Measurements from ENCODE around the gene ZFP37. TPM values are rescaled to one million over a fixed set of nuclear protein-coding genes. Genes with fewer than 3 reads are reported as not detected.
A peak's percentile ranks its signal among the peaks of the same experiment; 100 is the strongest.
"Not testable (repeated sequence)": the region's sequence is repeated elsewhere in the genome, so short reads cannot be mapped to it uniquely, and the experiment has no call there.

The ZFP37 gene
- 10 to 100 TPM in 4 of 8 experiments, 1 to 10 TPM in 4; 1.1 to 15.2 (median 7.7) TPM for total RNA-seq

- 2 to 60% (median 15%) methylated on average over 4 to 53 of the region's 62 CpGs for WGBS, 10 experiments
- peak within 1 kb of the TSS; percentile 73 to 90 for H3K27ac ChIP-seq
- peak within 1 kb of the TSS; percentile 60 to 96 (median 79) for H3K4me3 ChIP-seq
- peak; percentile 96 to 98 (median 98) for ATAC-seq (replicated peaks in 6 of 8)
- peaks cover 2 to 4% of the 10 kb centered on the region in 2 donors for H3K4me1 ChIP-seq (replicated peaks in 1 of 2)
- in situ Hi-C loops (cut with MboI; ENCODE audit: low pct_unique_long_range_greater_than_20kb in 2 of 9, low sequenced_read_pairs in 9 of 9, unreplicated experiment in 9 of 9) = no loop called here
These were observed at the start of gene ZFP37 for GRCh38 chr9:113056191-113057106. ZFP37 (minus strand) TSS chr9:113056724; CDS start chr9:113056688, 36 bp downstream.

GRCh38 chr9:113105345-113105744 is 48.8 kb upstream of the ZFP37 start:
- H3K27ac ChIP-seq; H3K4me3 ChIP-seq; in situ Hi-C loops (cut with MboI; ENCODE audit: low pct_unique_long_range_greater_than_20kb in 2 of 9, low sequenced_read_pairs in 9 of 9, unreplicated experiment in 9 of 9); H3K4me1 ChIP-seq (replicated peaks in 1 of 2); ATAC-seq (replicated peaks in 6 of 8): not testable (repeated sequence)
- WGBS, 10 experiments = no CpG with 5 or more reads among the region's 6 CpGs

- in situ Hi-C loops (cut with MboI; ENCODE audit: low pct_unique_long_range_greater_than_20kb in 2 of 9, low sequenced_read_pairs in 9 of 9, unreplicated experiment in 9 of 9) = no loop called here
- Histone ChIP-seq H3K27ac (no peak overlapping the region), H3K4me1 (replicated peaks in 1 of 2) (no peaks in the 10 kb centered on the region), H3K4me3 (no peak overlapping the region)
- WGBS, 10 experiments = 0 to 50% (median 41%) methylated on average over 1 to 2 of the region's 2 CpGs; no CpG with 5 or more reads in 3 of the 10 experiments
- peak in 3 of 8 experiments; percentile 95 to 98 (median 98) for ATAC-seq (replicated peaks in 6 of 8)
These were observed 39.0 kb upstream of the ZFP37 start for GRCh38 chr9:113095561-113095960.

DNA sequence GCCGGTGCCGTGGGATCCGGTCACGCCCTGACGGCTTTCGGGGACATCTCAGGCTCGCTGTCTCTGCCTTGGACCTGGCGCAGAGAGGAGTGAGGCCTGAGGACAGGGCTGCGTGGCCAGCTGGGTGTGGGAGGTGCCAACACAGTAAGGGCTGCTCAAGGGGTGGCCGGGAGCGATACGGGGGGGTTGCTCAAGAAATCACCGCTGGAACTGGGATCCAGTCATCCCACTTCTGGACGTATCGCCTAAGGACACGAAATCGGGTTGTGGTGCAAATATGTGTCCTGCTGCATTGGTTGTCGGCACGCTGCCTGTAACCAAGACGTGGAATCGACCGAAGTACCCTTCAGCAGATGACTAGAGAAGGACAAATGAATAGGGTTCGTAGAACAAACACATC is 33.4 kb upstream of the ZFP37 start:
- 70 to 80% methylated on average over 6 to 14 of the region's 23 CpGs; no CpG with 5 or more reads in 8 of the 10 experiments for WGBS, 10 experiments
- in situ Hi-C loops (cut with MboI; ENCODE audit: low pct_unique_long_range_greater_than_20kb in 2 of 9, low sequenced_read_pairs in 9 of 9, unreplicated experiment in 9 of 9); ATAC-seq (replicated peaks in 6 of 8); H3K4me3 ChIP-seq; H3K4me1 ChIP-seq (replicated peaks in 1 of 2); H3K27ac ChIP-seq: not testable (repeated sequence)

GRCh38 chr9:113089143-113089505 is 32.6 kb upstream of the ZFP37 start:
- H3K27ac ChIP-seq; ATAC-seq (replicated peaks in 6 of 8); in situ Hi-C loops (cut with MboI; ENCODE audit: low pct_unique_long_range_greater_than_20kb in 2 of 9, low sequenced_read_pairs in 9 of 9, unreplicated experiment in 9 of 9); H3K4me3 ChIP-seq; H3K4me1 ChIP-seq (replicated peaks in 1 of 2): not testable (repeated sequence)
- WGBS, 10 experiments = no CpG with 5 or more reads among the region's 25 CpGs

DNA sequence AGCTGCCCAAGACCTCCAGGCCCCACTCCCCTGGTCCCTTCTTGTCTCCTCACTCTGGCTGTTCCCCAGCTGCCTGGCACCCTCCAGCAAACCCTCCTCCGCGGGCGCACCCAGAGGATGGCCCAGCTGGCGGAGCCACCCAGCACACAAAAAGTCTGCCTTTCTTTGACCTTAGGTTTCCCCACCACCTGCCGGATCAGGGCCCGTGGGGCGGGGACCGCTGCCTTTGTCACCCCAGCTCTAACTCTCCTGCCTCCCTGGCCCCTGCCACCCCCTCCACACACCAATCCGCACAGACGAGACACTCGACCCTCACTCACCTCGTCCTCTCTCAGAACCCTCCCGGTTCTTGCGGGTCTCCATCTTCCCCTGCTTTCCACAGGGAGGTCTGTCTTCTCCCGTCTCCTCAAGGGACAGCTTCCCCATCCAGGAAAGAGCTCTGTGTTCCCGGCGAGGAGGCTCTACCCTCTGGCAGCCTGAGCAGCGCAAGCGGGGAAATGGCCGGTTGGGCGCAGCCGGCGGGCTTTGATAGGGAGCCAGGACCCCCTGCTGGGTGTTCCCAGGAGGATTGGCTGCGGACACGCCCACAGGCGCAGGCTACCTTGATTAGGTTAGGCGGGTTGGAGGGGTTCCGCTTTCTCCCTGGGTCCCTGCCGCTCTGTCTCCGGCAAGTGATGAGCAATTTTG is 32.1 kb upstream of the ZFP37 start:
- ATAC-seq (replicated peaks in 6 of 8); H3K4me3 ChIP-seq; H3K4me1 ChIP-seq (replicated peaks in 1 of 2); H3K27ac ChIP-seq; in situ Hi-C loops (cut with MboI; ENCODE audit: low pct_unique_long_range_greater_than_20kb in 2 of 9, low sequenced_read_pairs in 9 of 9, unreplicated experiment in 9 of 9): not testable (repeated sequence)
- no CpG with 5 or more reads among the region's 30 CpGs for WGBS, 10 experiments

DNA sequence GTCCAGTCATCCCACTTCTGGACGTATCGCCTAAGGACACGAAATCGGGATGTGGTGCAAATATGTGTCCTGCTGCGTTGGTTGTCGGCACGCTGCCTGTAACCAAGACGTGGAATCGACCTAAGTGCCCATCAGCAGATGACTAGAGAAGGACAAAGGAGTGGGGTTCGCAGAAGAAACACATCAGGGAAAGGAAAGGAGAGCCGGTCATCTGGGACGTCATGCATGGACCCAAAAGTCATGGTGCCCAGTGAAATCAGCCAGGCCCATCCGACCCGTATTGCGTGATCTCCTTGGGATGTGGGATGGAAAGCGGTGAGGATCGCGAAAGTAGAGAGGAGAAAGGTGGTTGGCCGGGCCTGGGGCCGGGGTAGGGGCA is 6.4 kb upstream of the ZFP37 start:
- H3K4me3 ChIP-seq; ATAC-seq (replicated peaks in 6 of 8); H3K27ac ChIP-seq; H3K4me1 ChIP-seq (replicated peaks in 1 of 2); in situ Hi-C loops (cut with MboI; ENCODE audit: low pct_unique_long_range_greater_than_20kb in 2 of 9, low sequenced_read_pairs in 9 of 9, unreplicated experiment in 9 of 9): not testable (repeated sequence)
- no CpG with 5 or more reads among the region's 20 CpGs for WGBS, 10 experiments

DNA sequence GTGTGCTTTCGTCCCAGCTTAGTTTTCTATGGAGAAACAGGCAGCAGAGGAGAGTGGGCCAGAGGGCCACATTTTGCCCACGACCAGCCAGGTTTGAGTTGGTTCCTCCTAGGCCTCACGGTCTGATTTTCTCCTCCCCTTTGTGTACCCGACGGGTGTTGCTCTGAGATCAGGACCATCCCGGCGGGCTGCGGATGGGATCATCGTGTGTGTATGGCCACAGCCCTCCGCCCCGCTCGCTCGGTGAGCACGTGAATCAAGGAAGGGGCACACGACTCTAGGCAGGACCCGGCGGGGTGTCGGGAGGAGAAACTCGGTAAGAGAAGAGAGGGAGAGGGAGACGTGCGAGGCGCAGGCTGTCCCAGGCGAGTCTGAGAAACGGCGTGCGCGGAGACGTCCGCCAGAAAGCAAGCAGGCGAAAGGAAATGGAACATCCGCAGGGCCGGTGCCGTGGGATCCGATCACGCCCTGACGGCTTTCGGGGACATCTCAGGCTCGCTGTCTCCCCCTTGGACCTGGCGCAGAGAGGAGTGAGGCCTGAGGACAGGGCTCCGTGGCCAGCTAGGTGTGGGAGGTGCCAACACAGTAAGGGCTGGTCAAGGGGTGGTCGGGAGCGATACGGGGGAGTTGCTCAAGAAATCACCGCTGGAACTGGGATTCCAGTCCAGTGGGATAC is 5.9 kb upstream of the ZFP37 start:
- ATAC-seq (replicated peaks in 6 of 8); H3K4me3 ChIP-seq; H3K27ac ChIP-seq; H3K4me1 ChIP-seq (replicated peaks in 1 of 2); in situ Hi-C loops (cut with MboI; ENCODE audit: low pct_unique_long_range_greater_than_20kb in 2 of 9, low sequenced_read_pairs in 9 of 9, unreplicated experiment in 9 of 9): not testable (repeated sequence)
- WGBS, 10 experiments = 20% methylated on average over 1 of the region's 44 CpGs; no CpG with 5 or more reads in 9 of the 10 experiments

- not testable (repeated sequence) for ATAC-seq (replicated peaks in 6 of 8)
- WGBS, 10 experiments = 8 to 87% (median 43%) methylated on average over 3 to 9 of the region's 33 CpGs; no CpG with 5 or more reads in 6 of the 10 experiments
These were observed 4.7 kb upstream of the ZFP37 start for GRCh38 chr9:113061072-113061850.

DNA sequence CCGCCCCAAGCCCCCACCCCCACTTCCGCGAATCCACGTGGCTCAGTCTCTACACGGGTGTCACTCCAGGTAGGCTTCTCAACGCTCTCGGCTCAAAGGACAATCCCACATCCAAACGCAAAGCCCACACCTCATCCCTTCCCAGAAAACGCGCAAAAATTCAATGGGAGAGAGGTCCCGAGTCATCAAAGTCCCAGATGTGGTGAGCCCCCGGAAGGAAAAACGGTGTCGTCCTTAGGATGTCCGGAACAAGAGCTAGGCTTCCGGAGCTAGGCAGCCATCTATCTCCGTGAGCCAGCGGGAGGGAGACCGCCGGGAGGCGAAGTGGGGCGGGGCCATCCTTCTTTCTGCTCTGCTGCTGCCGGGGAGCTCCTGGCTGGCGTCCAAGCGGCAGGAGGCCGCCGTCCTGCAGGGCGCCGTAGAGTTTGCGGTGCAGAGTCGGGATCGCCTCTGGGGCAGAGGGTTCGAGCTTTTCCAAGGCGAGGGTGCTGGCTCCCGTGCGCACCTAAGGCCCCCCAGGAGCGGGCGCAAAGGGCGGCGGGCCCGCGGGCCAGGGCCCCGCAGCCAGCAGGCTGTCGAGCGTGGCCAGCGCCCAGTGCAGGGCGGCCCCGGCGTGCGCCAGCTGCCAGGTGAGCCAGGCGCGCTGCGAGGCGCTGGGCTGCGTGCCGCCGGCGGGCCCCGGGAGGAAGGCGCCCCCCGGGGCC is 3.2 kb upstream of the ZFP37 start:
- H3K27ac ChIP-seq; H3K4me3 ChIP-seq; ATAC-seq (replicated peaks in 6 of 8); in situ Hi-C loops (cut with MboI; ENCODE audit: low pct_unique_long_range_greater_than_20kb in 2 of 9, low sequenced_read_pairs in 9 of 9, unreplicated experiment in 9 of 9); H3K4me1 ChIP-seq (replicated peaks in 1 of 2): not testable (repeated sequence)
- 0 to 90% methylated on average over 2 to 3 of the region's 61 CpGs; no CpG with 5 or more reads in 8 of the 10 experiments for WGBS, 10 experiments

More at GRCh38 chr9:113061072-113061850, 4.7 kb upstream of the ZFP37 start:
- H3K4me3 ChIP-seq; in situ Hi-C loops (cut with MboI; ENCODE audit: low pct_unique_long_range_greater_than_20kb in 2 of 9, low sequenced_read_pairs in 9 of 9, unreplicated experiment in 9 of 9); H3K4me1 ChIP-seq (replicated peaks in 1 of 2); H3K27ac ChIP-seq: not testable (repeated sequence)

- 29 to 95% (median 75%) methylated on average over 3 to 5 of the region's 5 CpGs; no CpG with 5 or more reads in 1 of the 10 experiments for WGBS, 10 experiments
- Histone ChIP-seq H3K27ac (no peak overlapping the region), H3K4me3 (peak overlapping the region; percentile 60 to 96 (median 79)), H3K4me1 (replicated peaks in 1 of 2) (peaks cover 2 to 4% of the 10 kb centered on the region in 2 donors)
- no peak for ATAC-seq (replicated peaks in 6 of 8)
- in situ Hi-C loops (cut with MboI; ENCODE audit: low pct_unique_long_range_greater_than_20kb in 2 of 9, low sequenced_read_pairs in 9 of 9, unreplicated experiment in 9 of 9) = no loop called here
These were observed 669 bp upstream of the ZFP37 start for GRCh38 chr9:113057193-113057592.

Measured in motor neuron (in vitro differentiated cells).